HG02571 (cell line): ENCODE results near the gene ABL1.

Experiments used
- ATAC-seq: cut with Tn5 transposase; IDR thresholded peaks from one replicate; pipeline ENCODE4 v1.9.1; 2021; ENCODE audit warnings: mild to moderate bottlenecking, moderate library complexity; ENCODE audit not compliant: unreplicated experiment

Gene ABL1

GRCh38 chr9:130887494-130888144 lies 52.6 kb downstream of the ABL1 start:
- no peak for ATAC-seq

GRCh38 chr9:130888146-130888885 lies 53.3 kb downstream of the ABL1 start:
- ATAC-seq = no peak

- no peak for ATAC-seq
These were observed 55.1 kb downstream of the ABL1 start for GRCh38 chr9:130890124-130890523.

GRCh38 chr9:130890870-130891687 lies 56.0 kb downstream of the ABL1 start:
- no peak for ATAC-seq

- ATAC-seq = no peak
These were observed 56.8 kb downstream of the ABL1 start for GRCh38 chr9:130891688-130892476.

- ATAC-seq = no peak
These were observed 57.6 kb downstream of the ABL1 start for GRCh38 chr9:130892477-130893304.

- no peak for ATAC-seq
These were observed 58.5 kb downstream of the ABL1 start for GRCh38 chr9:130893341-130894101.

- ATAC-seq = no peak
These were observed 59.5 kb downstream of the ABL1 start for GRCh38 chr9:130894546-130894945.

- no peak for ATAC-seq
These were observed 60.0 kb downstream of the ABL1 start for GRCh38 chr9:130895038-130895437.

GRCh38 chr9:130895481-130896232 lies 60.6 kb downstream of the ABL1 start:
- ATAC-seq = no peak

- ATAC-seq = no peak
These were observed 61.4 kb downstream of the ABL1 start, which contains the start of gene QRFP for GRCh38 chr9:130896233-130897014. QRFP (minus strand) TSS chr9:130896812; CDS start chr9:130893838, 2,974 bp downstream.

GRCh38 chr9:130897105-130897751 lies 62.2 kb downstream of the ABL1 start:
- no peak for ATAC-seq

GRCh38 chr9:130897848-130898551 lies 62.9 kb downstream of the ABL1 start:
- ATAC-seq = no peak

GRCh38 chr9:130898552-130898852 lies 63.4 kb downstream of the ABL1 start:
- no peak for ATAC-seq

- no peak for ATAC-seq
These were observed 64.1 kb downstream of the ABL1 start for GRCh38 chr9:130899051-130899748.
